Naive thymus-derived CD4-positive, alpha-beta T cell (primary cell): ENCODE data around the gene PSD. TPM values are rescaled to one million over a fixed set of nuclear protein-coding genes. Genes with fewer than 3 reads are reported as not detected.

Experiments
- ATAC-seq: fragments of 150-1000 bp; cut with Tn5 transposase; 2 replicates; pipeline ENCODE4 v1.10.0; 2021; ENCODE audit warnings: mild to moderate bottlenecking, moderate library complexity
- CTCF ChIA-PET: fragments of 350-600 bp; sonication (Branson Sonifier 250); formaldehyde crosslinking; loops from one replicate; lab custom pipeline; 2021; ENCODE audit warnings: antibody characterized with exemption; lab: Charles Lee
- POLR2A ChIA-PET: fragments of 350-600 bp; sonication (Branson Sonifier 250); formaldehyde crosslinking; loops from one replicate; lab custom pipeline; 2021; ENCODE audit warnings: antibody characterized with exemption, inconsistent platforms; lab: Charles Lee
- DNase-seq, 9 donors: peaks; one replicate each; pipeline versions ENCODE4 v3.0.0 to v3.0.0-alpha.2; 2020 to 2022; ENCODE audit warnings: mixed read lengths in 1 of 9
- H3K27ac ChIP-seq: one replicate; pipeline ENCODE4 v1.7.0; 2013; ENCODE audit warnings: mild to moderate bottlenecking, low read depth, low read length, moderate library complexity
- H3K27me3 ChIP-seq, 2 donors: one replicate each; pipeline ENCODE4 v1.7.0; 2013; ENCODE audit warnings: low read length in 2 of 2, mild to moderate bottlenecking in 2 of 2, moderate library complexity in 2 of 2; ENCODE audit not compliant: control insufficient read depth in 2 of 2, insufficient read depth in 2 of 2
- H3K36me3 ChIP-seq, 3 experiments: 1 replicate in 2 of 3; 2 replicates in 1 of 3; pipeline ENCODE4 v1.7.0; 2013; ENCODE audit warnings: low read length in 3 of 3, mild to moderate bottlenecking in 3 of 3, moderate library complexity in 1 of 3; ENCODE audit not compliant: insufficient read depth in 3 of 3, control insufficient read depth in 2 of 3
- H3K4me1 ChIP-seq, 2 donors: one replicate each; pipeline ENCODE4 v1.7.0; 2013; ENCODE audit warnings: low read length in 2 of 2, mild to moderate bottlenecking in 2 of 2, moderate library complexity in 1 of 2; ENCODE audit not compliant: control insufficient read depth in 2 of 2, insufficient read depth in 2 of 2
- H3K4me3 ChIP-seq: 2 replicates; pipeline ENCODE4 v1.7.0; 2013; ENCODE audit warnings: mild to moderate bottlenecking, low read length
- H3K9me3 ChIP-seq, 3 experiments: 1 replicate in 2 of 3; 2 replicates in 1 of 3; pipeline ENCODE4 v1.7.0; 2013; ENCODE audit warnings: low read length in 3 of 3; ENCODE audit not compliant: control insufficient read depth in 2 of 3
- H3K27ac Mint-ChIP-seq, 9 donors: one replicate each; pipeline ENCODE4 v1.8.0; 2020 to 2022; ENCODE audit warnings: mixed read lengths in 9 of 9, mild to moderate bottlenecking in 8 of 9, moderate library complexity in 5 of 9, inconsistent platforms in 2 of 9
- H3K27me3 Mint-ChIP-seq, 5 donors: one replicate each; pipeline ENCODE4 v1.8.0; 2021 to 2022; ENCODE audit warnings: mixed read lengths in 5 of 5, mild to moderate bottlenecking in 1 of 5
- H3K36me3 Mint-ChIP-seq, 5 donors: one replicate each; pipeline ENCODE4 v1.8.0; 2020 to 2022; ENCODE audit warnings: mixed read lengths in 5 of 5, mild to moderate bottlenecking in 3 of 5, inconsistent platforms in 1 of 5
- H3K4me1 Mint-ChIP-seq, 7 donors: one replicate each; pipeline ENCODE4 v1.8.0; 2020 to 2022; ENCODE audit warnings: mixed read lengths in 7 of 7, mild to moderate bottlenecking in 3 of 7, inconsistent platforms in 1 of 7
- H3K4me3 Mint-ChIP-seq, 10 donors: one replicate each; pipeline ENCODE4 v1.8.0; 2020 to 2022; ENCODE audit warnings: mild to moderate bottlenecking in 10 of 10, mixed read lengths in 10 of 10, moderate library complexity in 6 of 10, inconsistent platforms in 2 of 10
- H3K9me3 Mint-ChIP-seq, 11 donors: one replicate each; pipeline ENCODE4 v1.8.0; 2020 to 2022; ENCODE audit warnings: mixed read lengths in 11 of 11, mild to moderate bottlenecking in 4 of 11, inconsistent platforms in 1 of 11, moderate library complexity in 1 of 11
- intact Hi-C, 2 donors: fragments of 100-400 bp; cut with micrococcal nuclease; formaldehyde crosslinking; loops; one replicate each; pipeline ENCODE4 v1.15.1; 2023
- polyA plus RNA-seq, 2 donors: library from polyadenylated mRNA; unstranded; fragments of 300-500 nt; fragmentation: Illumina TruSeq; gene quantifications; one replicate each; pipeline ENCODE4 v1.2.3, GENCODE V29; 2021
- total RNA-seq, 6 experiments: library from RNA in 5 of 6; stranded (reverse) in 5 of 6; gene quantifications; 1 replicate in 5 of 6; 2 replicates in 1 of 6; pipeline ENCODE4 v1.2.3 and lab custom pipeline; 2021 to 2026

The PSD gene
- total and polyA plus RNA-seq, 7 experiments from 2014 or later, result 3.5 to 16.9 (median 8.2) TPM

GRCh38 chr10:102420181-102420713 lies 1.7 kb upstream of the PSD start:
- peak overlapping the region; percentile 91 to 97 (median 95) for H3K27ac Mint-ChIP-seq
- peak in 1 of 9 donors; percentile 40 for DNase-seq
- H3K27me3 ChIP-seq, result peaks cover 0 to 4% of the 10 kb centered on the region in 2 donors
- H3K36me3 Mint-ChIP-seq, result no peaks in the 10 kb centered on the region
- H3K9me3 Mint-ChIP-seq, result peaks cover 0 to 9% (median 0%) of the 10 kb centered on the region in 11 donors
- H3K36me3 ChIP-seq, result peaks cover 0 to 21% (median 0%) of the 10 kb centered on the region in 3 experiments
- H3K4me1 Mint-ChIP-seq, result peaks cover 17 to 46% (median 33%) of the 10 kb centered on the region in 7 donors
- peak overlapping the region; percentile 94 to 99 (median 98) for H3K4me3 Mint-ChIP-seq
- peak overlapping the region; percentile 75 for H3K27ac ChIP-seq
- H3K9me3 ChIP-seq, result no peaks in the 10 kb centered on the region
- peaks cover 22 to 27% (median 25%) of the 10 kb centered on the region in 5 donors for H3K27me3 Mint-ChIP-seq
- peak overlapping the region; percentile 93 for H3K4me3 ChIP-seq
- POLR2A ChIA-PET, result interaction anchor here (0.6 to 6.3 kb wide), 12 partner anchors 10 to 312 kb away, joined by 3 to 133 read pairs (median 9); partner anchors contain the start of genes C10orf95, CUEDC2, NFKB2 and SUFU
- H3K4me1 ChIP-seq, result peaks cover 26 to 33% of the 10 kb centered on the region in 2 donors
- intact Hi-C loops, result loop anchor here (1.0 to 2.0 kb wide), 4 partner anchors 25 to 267 kb away; partner anchors contain the start of genes NFKB2 (in 1 of the 2) and NOLC1 (in 1 of the 2)
- ATAC-seq, result no peak
- CTCF ChIA-PET, result interaction anchor here (0.6 to 5.3 kb wide), 10 partner anchors 9 to 58 kb away, joined by 3 to 40 read pairs (median 6); partner anchors contain the start of genes CUEDC2 and NFKB2

- intact Hi-C loops, result loop anchor here (1.0 to 2.0 kb wide), 4 partner anchors 24 to 267 kb away; partner anchors contain the start of genes NFKB2 (in 1 of the 2) and NOLC1 (in 1 of the 2)
Measured at GRCh38 chr10:102419269-102420180, 940 bp upstream of the PSD start.

GRCh38 chr10:102416695-102417094 lies 1.9 kb downstream of the PSD start:
- intact Hi-C loops, result no loop called here
- no peak overlapping the region for H3K4me3 ChIP-seq
- no peaks in the 10 kb centered on the region for H3K36me3 Mint-ChIP-seq

More at GRCh38 chr10:102419269-102420180, 940 bp upstream of the PSD start:
- ATAC-seq (peak; percentile 24), DNase-seq (peak in 8 of 9 donors; percentile 53 to 89 (median 72))
- ChIA-PET POLR2A (interaction anchor here (0.8 to 6.3 kb wide), 10 partner anchors 9 to 225 kb away, joined by 3 to 133 read pairs (median 12); partner anchors contain the start of genes C10orf95, CUEDC2, NFKB2 and SUFU), CTCF (interaction anchor here (0.6 to 5.3 kb wide), 9 partner anchors 8 to 59 kb away, joined by 3 to 40 read pairs (median 7); partner anchors contain the start of genes CUEDC2 and NFKB2)
- H3K4me1 ChIP-seq, result peaks cover 26 to 33% of the 10 kb centered on the region in 2 donors
- peaks cover 0 to 4% of the 10 kb centered on the region in 2 donors for H3K27me3 ChIP-seq
- peaks cover 0 to 15% (median 0%) of the 10 kb centered on the region in 3 experiments for H3K36me3 ChIP-seq
- H3K27ac ChIP-seq, result no peak overlapping the region
- H3K27ac Mint-ChIP-seq, result peak overlapping the region in 7 of 9 donors; percentile 53 to 95 (median 76)
- peak overlapping the region; percentile 94 to 99 (median 98) for H3K4me3 Mint-ChIP-seq
- H3K9me3 Mint-ChIP-seq, result peaks cover 0 to 9% (median 0%) of the 10 kb centered on the region in 11 donors
- H3K4me3 ChIP-seq, result peak overlapping the region; percentile 93
- no peaks in the 10 kb centered on the region for H3K9me3 ChIP-seq
- peaks cover 17 to 46% (median 33%) of the 10 kb centered on the region in 7 donors for H3K4me1 Mint-ChIP-seq
- no peaks in the 10 kb centered on the region for H3K36me3 Mint-ChIP-seq
- H3K27me3 Mint-ChIP-seq, result peaks cover 22 to 27% (median 26%) of the 10 kb centered on the region in 5 donors

GRCh38 chr10:102416283-102416682 lies 2.3 kb downstream of the PSD start:
- H3K36me3 Mint-ChIP-seq, result no peaks in the 10 kb centered on the region
- H3K27me3 ChIP-seq, result peaks cover 0 to 4% of the 10 kb centered on the region in 2 donors
- ChIA-PET POLR2A (no interaction called here), CTCF (no interaction called here)
- H3K9me3 ChIP-seq, result no peaks in the 10 kb centered on the region
- intact Hi-C loops, result no loop called here
- DNase-seq (no peak), ATAC-seq (no peak)
- H3K27ac Mint-ChIP-seq, result no peak overlapping the region
- peaks cover 16 to 23% of the 10 kb centered on the region in 2 donors for H3K4me1 ChIP-seq
- no peak overlapping the region for H3K4me3 ChIP-seq
- H3K36me3 ChIP-seq, result no peaks in the 10 kb centered on the region
- H3K9me3 Mint-ChIP-seq, result peaks cover 0 to 9% (median 0%) of the 10 kb centered on the region in 11 donors
- peaks cover 14 to 46% (median 37%) of the 10 kb centered on the region in 7 donors for H3K4me1 Mint-ChIP-seq
- H3K27ac ChIP-seq, result no peak overlapping the region
- H3K27me3 Mint-ChIP-seq, result peaks cover 26 to 42% (median 30%) of the 10 kb centered on the region in 5 donors
- peak overlapping the region in 2 of 10 donors; percentile 26 to 48 for H3K4me3 Mint-ChIP-seq

More at GRCh38 chr10:102416695-102417094, 1.9 kb downstream of the PSD start:
- H3K4me3 Mint-ChIP-seq, result no peak overlapping the region
- ATAC-seq (no peak), DNase-seq (peak in 1 of 9 donors; percentile 21)
- POLR2A ChIA-PET, result no interaction called here
- CTCF ChIA-PET, result no interaction called here
- no peak overlapping the region for H3K27ac ChIP-seq
- H3K27me3 ChIP-seq, result peaks cover 0 to 4% of the 10 kb centered on the region in 2 donors
- H3K9me3 ChIP-seq, result no peaks in the 10 kb centered on the region
- H3K36me3 ChIP-seq, result no peaks in the 10 kb centered on the region
- H3K27ac Mint-ChIP-seq, result no peak overlapping the region
- H3K4me1 ChIP-seq, result peaks cover 16 to 23% of the 10 kb centered on the region in 2 donors
- H3K4me1 Mint-ChIP-seq, result peaks cover 12 to 43% (median 32%) of the 10 kb centered on the region in 7 donors
- H3K9me3 Mint-ChIP-seq, result peaks cover 0 to 9% (median 0%) of the 10 kb centered on the region in 11 donors
- H3K27me3 Mint-ChIP-seq, result peaks cover 23 to 39% (median 27%) of the 10 kb centered on the region in 5 donors

GRCh38 chr10:102414749-102415148 lies 3.8 kb downstream of the PSD start:
- intact Hi-C loops, result no loop called here
- no peaks in the 10 kb centered on the region for H3K36me3 Mint-ChIP-seq
- Histone ChIP-seq H3K9me3 (no peaks in the 10 kb centered on the region), H3K4me1 (peaks cover 10 to 27% of the 10 kb centered on the region in 2 donors), H3K27me3 (peaks cover 2 to 4% of the 10 kb centered on the region in 2 donors), H3K4me3 (no peak overlapping the region), H3K27ac (no peak overlapping the region), H3K36me3 (no peaks in the 10 kb centered on the region)
- H3K4me1 Mint-ChIP-seq, result peaks cover 16 to 43% (median 33%) of the 10 kb centered on the region in 7 donors
- peaks cover 0 to 7% (median 0%) of the 10 kb centered on the region in 11 donors for H3K9me3 Mint-ChIP-seq
- H3K27ac Mint-ChIP-seq, result no peak overlapping the region
- POLR2A ChIA-PET, result interaction anchor here (0.9 kb wide), 1 partner anchor 13 kb away, joined by 3 read pairs; no protein-coding TSS in a partner anchor
- H3K27me3 Mint-ChIP-seq, result peaks cover 26 to 52% (median 38%) of the 10 kb centered on the region in 5 donors
- H3K4me3 Mint-ChIP-seq, result no peak overlapping the region
- ATAC-seq (no peak), DNase-seq (peak in 1 of 9 donors; percentile 9)
- CTCF ChIA-PET, result no interaction called here
